ENCODE data around the gene LRP1B.

GRCh38 chr2:141455211-141455826 is 675.5 kb downstream of the LRP1B start:
- TF ChIP-seq, protein P1, sequence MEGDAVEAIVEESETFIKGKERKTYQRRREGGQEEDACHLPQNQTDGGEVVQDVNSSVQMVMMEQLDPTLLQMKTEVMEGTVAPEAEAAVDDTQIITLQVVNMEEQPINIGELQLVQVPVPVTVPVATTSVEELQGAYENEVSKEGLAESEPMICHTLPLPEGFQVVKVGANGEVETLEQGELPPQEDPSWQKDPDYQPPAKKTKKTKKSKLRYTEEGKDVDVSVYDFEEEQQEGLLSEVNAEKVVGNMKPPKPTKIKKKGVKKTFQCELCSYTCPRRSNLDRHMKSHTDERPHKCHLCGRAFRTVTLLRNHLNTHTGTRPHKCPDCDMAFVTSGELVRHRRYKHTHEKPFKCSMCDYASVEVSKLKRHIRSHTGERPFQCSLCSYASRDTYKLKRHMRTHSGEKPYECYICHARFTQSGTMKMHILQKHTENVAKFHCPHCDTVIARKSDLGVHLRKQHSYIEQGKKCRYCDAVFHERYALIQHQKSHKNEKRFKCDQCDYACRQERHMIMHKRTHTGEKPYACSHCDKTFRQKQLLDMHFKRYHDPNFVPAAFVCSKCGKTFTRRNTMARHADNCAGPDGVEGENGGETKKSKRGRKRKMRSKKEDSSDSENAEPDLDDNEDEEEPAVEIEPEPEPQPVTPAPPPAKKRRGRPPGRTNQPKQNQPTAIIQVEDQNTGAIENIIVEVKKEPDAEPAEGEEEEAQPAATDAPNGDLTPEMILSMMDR (IDR thresholded peaks at IDR 0.05; ENCODE audit: low read length): no peak
- no peak for TF ChIP-seq EZH2 (IDR thresholded peaks at IDR 0.05; ENCODE audit: borderline replicate concordance, low read length)
